GM19455 (cell line): ENCODE measurements around the gene DYRK2.
"Not testable (repeated sequence)": the region's sequence is repeated elsewhere in the genome, so short reads cannot be mapped to it uniquely, and the experiment has no call there.

Experiments
- ATAC-seq: cut with Tn5 transposase; IDR thresholded peaks from one replicate; pipeline ENCODE4 v1.9.1; 2021; ENCODE audit not compliant: unreplicated experiment

DYRK2 gene

DNA sequence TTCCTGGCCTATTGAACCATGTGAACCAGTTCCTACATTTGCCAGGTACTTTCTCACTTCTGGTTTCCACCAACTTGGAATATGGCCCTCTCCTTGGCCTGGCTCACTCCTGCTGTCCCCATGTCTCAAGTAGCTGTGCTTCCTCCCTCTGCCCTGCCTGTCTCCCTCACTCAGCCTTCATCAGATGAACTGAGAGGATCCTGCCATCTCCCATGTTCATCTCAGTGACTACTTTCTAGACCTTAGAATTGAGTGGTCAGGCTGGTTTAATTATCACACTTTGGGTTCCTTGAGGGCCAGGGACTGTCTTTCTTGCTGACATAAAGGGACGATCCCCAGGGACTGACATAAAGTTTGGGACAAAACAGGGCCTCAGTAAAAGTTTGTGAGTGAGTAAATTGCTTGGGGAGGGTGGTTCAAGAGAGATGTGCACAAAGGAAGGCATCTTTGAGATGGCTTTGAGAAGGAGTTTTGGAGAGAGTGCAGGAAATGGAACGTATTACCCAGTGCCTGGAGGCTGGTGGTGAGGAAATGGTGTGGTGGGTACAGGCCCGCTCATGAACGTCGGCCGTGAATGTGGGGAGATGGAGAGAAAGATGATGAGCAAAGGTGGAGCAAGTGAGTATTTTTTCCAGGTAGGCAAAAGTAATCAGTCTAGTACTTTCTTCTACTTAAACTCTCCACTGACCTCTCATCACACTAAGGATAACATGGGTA is 20.8 kb downstream of the DYRK2 start:
- ATAC-seq: no peak

DNA sequence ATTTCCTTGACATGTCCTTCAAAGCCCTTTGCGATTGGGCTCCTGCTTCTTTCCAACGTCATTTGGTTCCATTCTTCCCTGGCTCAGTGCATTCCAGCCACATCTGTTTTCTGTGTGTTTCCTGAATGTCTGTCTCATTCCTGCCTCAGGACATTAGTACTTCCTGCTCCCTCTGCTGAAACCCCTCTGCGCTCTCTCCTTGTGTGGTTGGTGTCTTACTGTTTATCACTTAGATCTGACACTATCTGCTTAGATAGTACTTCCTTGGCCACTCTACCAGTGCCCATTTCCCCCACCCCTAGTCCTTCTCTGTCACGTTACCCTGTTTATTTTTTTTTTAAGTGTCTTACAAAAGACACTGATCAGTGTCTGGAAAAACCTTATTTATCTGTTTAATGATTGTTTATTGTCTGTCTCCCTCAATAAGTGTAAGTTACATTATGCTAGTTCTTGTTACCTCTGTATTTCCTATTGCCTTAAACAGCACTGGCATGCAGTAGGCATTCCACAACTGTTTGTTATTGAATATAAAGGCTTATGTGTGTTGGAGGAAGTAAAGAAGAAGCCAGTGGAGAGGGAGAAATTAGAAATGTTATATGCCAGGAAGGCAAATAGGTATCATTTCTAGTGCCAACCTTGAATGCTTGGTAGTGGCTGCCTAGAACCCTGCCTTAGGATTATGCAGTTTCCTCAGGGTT is 21.5 kb downstream of the DYRK2 start:
- no peak for ATAC-seq

DNA sequence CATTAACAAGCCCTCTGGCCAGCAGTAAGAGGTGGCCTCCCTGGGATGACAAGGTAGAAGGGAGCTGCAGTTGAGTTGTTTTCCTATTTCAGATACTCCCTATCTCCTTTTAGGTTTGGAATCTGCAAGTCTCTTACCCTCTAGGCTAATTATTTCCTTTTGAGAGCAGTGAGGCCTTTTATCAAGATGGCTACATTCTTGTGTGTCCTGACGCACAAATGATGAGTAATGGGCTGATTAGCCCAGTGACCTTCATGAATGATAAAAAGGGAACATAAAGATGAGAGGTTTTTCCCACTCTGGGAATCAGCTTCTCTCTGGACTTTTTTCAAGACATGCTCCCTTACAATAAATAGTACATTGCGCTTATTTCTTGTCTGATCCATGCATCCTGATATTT is 22.9 kb downstream of the DYRK2 start:
- no peak for ATAC-seq

DNA sequence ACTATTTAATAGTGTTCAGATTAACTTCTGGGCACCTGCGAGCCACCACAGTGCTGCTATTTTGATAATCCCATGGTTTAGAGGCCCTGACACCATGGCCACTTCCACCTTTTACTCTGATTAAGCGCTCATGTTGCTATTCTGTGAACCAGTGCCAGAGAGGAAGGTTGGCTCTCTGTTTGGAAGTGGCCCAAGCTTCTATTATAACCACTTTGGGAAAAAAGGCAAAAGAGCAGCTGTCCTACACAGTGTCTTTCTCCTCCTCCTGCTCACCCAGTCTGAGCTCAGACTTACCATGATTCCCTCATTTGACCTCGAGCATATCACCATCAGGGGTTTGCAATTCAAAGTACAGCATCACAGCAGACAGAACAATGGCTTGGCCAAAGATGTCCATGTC is 23.3 kb downstream of the DYRK2 start:
- no peak for ATAC-seq

DNA sequence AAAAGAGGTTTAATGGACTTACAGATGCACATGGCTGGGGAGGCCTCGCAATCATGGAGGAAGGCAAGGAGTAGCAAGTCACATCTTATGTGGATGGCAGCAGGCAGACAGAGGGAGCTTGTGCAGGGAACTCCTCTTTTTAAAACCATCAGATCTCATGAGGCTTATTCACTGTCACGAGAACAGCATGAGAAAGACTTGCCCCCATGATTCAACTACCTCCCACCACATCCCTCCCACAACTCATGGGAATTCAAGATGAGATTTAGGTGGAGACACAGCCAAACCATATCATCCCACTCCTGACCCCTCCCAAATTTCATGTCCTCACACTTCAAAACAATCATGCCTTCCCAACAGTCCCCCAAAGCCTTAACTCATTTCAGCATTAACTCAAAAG is 24.0 kb downstream of the DYRK2 start:
- not testable (repeated sequence) for ATAC-seq

DNA sequence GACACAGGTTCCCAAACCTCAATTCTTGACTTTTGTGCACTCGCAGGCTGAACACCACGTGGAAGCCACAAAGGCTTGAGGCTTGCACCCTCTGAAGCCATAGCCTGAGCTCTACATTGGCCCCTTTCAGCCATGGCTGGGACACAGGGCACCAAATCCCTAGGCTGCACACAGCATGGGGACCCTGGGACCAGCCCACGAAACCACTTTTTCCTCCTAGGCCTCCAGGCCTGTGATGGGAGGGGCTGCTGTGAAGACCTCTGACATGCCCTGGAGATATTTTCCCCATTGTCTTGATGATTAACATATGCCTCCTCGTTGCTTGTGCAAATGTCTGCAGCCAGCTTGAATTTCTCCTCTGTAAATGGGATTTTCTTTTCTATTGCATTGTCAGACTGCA is 25.0 kb downstream of the DYRK2 start:
- not testable (repeated sequence) for ATAC-seq

DNA sequence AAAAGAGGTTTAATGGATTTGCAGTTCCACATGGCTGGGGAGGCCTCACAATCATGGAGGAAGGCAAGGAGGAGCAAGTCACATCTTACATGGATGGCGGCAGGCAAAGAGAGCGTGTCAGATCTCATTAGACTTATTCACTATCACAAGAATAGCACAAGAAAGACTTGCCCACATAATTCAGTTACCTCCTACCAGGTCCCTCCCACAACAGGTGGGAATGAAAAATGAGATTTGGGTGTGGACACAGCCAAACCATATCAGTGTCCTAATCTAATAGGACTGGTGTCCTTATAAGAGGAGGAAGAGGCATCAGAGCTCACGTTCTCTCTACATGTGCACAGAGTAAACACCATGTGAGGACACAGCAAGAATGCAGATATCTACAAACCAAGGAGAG is 25.9 kb downstream of the DYRK2 start:
- ATAC-seq: no peak

DNA sequence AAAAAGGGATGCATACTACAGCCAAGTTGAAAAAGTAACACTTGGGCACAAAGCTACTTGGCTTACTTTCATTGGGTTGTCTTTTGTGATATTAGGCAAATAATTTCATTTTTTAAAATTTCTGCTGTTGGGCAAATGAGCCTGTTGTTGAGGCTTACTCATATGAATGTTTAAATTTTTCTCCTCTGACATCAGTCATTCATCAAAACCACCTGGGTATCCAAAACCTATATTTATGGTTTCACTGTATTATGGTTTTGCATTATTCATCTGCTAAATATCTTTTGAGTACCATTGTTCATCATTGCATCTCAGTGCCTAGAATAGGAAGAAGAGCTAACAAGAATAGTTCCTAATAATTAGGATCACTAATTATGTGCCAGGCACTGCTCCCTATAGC is 28.1 kb downstream of the DYRK2 start:
- ATAC-seq: no peak

DNA sequence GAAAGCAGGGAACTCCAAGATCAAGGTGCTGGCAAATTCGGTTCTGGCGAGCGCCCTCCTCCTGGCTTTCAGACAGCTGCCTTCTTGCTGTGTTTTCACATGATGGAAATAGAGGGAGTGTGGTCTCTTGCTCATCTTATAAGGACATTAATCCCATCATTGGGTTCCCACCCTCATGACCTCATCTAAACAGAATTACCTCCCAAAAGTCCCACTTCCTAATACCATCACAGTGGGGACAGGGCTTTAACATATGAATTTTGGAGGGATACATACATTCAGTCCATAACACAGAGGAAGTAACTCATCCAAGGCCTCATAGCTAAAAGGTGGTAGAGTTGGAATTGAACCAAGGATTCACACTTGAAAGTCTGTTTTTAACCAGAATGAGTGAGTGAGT is 28.6 kb downstream of the DYRK2 start:
- no peak for ATAC-seq

DNA sequence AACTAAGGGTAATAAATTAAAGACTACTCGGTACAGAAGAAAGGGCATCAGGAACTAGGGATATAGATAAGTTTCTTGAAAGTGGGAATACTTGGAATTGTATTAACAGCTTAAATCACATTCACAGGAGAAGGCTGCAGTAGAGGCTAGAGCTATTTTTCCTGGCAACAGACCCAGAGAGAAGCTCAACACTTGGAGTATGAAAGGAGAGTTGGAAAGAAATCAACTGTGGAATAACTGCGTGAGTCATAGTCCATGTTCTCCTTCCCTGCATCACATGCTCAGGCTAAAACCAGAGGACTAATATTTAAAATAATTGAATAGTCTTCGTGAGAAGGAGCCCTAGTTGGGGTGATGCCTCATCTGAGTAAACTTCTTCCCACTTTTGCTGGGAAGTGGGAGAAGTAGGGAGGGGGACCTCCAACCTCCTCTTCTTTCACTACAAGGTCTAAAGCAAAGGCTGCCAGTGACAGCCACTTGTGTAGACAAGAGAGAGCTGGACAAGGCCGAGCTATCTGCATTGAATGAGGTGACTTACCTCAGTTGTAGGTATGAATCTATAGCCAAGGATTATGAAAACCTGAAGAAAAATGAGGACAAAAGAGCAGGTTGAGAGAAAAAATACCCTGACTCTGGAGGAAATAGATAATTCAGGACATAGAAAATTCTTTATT is 32.7 kb downstream of the DYRK2 start:
- ATAC-seq: no peak

DNA sequence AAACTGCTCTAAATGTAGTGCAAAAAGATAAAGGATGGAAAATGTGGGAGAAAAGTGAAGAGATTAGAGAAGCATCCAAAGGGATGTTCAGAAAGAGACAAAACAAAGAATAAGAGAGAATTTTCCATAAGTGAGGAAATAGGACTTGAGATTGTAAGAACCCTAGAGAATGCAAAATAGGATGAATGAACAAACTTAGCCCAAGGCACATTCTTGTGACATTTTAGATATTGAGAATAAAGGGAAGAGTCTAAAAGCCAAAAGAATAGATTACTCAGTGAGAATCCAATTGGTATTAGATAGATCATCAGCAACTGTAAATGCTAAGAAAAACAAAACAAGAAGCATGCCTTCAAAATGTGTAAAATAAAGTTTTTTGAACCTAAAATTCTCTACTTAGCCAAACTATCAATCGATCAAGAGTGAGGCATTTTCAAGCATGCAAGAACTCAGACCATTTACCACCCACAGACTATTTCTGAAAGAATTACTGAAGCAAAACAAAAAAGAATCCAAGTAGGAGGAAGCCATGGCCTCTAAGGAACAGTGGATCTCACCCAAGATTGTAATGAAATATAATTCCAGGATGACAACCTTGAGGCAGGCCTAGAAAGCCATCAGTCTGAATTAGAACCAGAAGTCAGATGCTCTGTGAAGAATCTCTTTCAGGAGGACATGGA is 33.5 kb downstream of the DYRK2 start:
- ATAC-seq: no peak

DNA sequence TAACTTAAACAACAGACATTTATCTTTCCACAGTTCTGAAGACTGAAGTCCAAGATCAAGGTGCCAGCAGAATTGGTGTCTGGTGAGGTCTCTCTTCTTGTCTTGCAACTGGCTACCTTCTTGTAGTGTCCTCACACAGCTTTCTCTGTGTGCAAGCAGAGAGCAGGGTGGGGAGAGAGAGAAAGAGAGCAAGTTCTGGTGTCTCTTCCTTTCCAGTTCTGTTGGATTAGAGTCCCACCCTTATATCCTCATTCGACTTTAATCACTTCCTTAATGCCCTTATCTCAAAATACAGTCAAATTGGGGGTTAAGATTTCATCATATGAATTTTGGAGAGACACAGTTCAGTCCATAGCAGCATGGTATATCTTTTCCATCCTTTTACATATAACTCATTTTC is 40.8 kb downstream of the DYRK2 start:
- no peak for ATAC-seq

DNA sequence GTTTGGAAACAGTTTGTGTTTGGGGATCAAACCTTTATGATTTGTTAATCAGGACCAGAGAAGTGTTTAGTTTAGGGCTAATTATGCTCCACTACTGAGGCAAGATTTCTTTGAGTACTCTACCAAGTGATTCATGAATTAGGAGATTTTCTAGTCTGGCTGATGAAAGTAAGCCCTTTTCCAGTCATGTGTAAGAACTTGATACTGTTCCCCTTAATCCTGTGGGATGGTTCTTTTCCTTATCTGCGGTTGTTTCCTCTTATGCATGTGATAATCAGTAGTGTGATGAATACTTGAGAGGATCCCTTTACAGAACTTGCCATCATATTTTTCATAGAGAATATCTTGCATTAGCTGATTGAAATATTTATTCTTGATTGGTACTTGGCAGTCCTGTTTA is 42.1 kb downstream of the DYRK2 start:
- no peak for ATAC-seq

DNA sequence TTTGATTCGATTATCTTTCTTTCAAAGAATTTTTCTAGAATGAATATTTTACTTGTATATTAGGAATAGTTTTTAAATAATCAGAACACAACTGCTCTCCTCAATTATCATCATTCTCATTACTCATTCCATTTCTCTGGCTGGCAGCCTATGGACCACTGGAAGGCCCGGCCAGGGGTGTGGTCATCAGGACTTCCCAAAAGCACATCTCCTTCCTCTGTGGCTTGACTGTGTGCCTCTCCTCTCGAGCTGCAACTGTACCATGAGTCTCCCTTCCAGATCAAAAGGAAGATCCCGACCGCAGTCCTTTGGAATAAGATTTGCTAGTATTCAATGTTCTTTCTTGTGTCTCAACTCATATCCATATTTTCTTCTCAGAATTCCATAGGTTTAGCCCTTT is 42.7 kb downstream of the DYRK2 start:
- no peak for ATAC-seq

DNA sequence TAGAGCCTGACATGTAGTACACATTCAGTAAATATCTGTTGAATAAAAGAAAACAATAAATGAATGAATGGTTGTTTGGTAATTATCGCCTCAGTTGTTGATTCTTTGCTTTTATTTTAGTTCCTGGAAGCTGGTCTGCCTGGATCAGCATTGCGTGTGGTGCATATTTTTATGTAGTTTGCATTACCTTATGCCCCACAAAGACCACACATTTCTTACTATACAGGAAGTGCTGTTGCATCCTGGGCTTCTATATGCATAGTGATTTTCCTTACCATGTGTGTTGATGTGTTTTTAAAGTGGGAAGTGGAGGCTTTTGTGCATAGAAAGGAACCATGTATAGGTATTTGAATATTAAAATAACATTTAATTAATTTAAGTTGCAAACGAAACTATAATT is 43.6 kb downstream of the DYRK2 start:
- ATAC-seq: no peak

DNA sequence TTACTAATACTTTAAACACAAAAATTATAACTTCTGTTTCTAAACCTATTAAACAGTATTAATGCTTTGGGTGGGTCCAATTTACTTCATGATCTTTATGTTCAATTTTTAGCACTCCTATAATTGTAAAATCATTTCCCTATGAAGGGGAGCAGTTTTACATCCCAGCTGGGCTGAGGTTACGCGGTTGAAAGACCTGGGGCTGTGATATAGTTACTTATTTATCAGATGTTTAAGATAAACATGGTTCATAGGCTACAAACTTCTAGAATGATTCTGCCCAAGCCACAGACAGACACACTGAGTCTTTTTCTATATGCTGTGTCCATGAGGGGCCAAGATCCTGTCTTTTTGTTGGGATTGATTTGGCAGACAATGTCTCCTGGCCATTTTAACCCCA is 44.4 kb downstream of the DYRK2 start:
- ATAC-seq: no peak

DNA sequence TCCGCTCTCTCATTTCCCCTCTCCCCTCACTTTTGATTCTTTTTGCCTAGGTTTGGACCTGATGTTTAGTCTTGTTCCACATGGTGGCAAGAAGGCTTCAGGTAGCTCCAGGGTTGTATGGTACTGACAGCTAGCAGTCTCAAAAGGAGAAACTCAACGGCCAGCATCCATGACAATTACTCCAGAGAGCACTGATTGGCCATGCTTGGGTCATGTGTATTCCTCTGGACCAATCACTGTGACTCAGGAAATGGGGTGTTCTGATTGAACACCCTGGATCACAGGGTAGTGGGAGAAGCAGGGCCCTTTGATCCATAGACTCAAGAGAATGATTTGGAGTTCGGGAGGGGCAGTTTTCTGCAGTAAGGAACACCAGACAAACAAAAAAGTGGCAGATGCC is 45.3 kb downstream of the DYRK2 start:
- ATAC-seq: no peak

DNA sequence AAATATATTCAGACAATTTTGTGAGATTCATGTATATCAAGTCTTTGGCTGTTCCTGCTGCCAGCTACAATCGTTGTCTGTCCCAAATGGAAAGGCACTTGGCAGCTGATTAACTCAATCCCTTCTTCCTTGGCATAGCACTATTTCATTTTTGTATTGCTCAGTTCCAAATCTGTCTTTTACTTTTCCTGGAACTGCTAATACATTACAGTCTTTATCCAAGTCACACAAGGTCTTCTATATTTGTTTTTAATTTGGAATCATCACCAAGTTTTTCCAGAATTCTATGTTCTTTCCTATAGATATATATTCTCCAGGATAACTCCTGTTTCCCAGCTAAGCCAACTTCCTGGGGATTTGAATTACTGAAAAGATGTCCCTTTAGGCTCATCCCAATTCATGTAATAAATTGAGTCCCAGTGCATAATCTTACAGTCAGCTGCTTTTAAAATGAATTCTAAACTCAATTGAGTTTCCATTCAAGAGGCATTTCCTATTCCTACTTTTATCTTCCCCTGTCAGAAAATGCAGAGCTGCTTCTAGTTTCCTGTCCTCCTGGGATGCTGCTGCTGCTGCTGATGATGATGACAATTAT is 45.9 kb downstream of the DYRK2 start:
- no peak for ATAC-seq

DNA sequence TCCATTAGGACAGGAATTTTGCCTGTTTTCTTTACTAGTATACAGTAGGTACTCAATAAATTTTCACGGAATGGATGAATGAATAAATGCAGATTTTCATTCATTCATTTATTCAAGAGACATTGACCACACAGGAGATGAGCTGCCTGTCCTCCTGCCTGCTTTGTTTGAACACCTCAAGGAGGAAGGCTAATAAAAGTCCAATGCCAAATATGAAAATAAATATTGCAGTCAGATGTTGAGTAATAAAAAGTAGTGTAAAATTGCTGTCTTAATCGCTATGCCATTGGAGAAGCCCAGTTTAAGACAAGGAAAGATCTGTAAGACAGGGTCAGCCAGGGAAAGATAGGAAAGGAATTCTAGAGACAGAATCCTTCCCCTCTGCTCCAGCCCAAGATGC is 47.4 kb downstream of the DYRK2 start:
- ATAC-seq: no peak

DNA sequence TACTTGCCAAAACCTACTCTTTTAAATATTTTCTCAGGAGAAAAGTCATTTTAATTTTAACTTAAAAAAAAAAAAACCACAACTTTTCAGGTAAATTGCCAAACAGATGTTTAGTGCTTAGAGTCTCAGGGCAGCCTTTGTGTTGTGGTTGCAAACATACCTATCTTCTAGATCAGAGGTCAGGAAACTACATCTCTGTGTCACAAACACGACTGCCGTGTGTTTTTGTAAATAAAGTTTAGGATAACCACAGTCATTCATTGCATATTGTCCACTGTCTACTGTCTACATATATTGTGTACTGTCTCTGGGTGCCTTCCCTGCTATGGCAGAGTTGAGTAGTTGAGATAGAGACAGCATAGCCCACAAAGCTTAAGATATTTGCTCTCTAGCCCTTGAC is 48.9 kb downstream of the DYRK2 start:
- ATAC-seq: no peak

DNA sequence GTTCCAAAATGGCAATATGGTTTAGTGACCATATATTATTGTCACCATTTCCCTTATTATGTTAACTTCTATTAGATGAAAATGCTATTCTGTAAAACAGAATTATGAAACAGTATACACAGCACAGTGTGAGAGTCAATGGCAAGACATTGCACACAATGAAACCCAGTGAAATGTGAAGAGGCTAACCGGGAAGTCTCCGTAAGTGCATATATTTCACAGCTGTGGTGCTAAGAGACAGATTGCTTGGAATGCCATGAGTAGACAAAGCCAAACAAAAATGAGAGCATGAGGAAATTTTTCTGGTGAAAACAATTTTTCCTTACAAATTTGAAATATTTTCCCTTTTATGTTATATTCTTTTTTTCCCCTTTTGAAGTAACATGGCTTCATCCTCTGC is 49.4 kb downstream of the DYRK2 start:
- no peak for ATAC-seq
